NCI-H1092 (cell line): ENCODE measurements around the gene CEP41.
A peak's percentile ranks its signal among the peaks of the same experiment; 100 is the strongest.

Experiments used
- DNase-seq: peaks from one replicate; lab custom pipeline; 2025; lab: John Stamatoyannopoulos, UW

The CEP41 gene

DNA sequence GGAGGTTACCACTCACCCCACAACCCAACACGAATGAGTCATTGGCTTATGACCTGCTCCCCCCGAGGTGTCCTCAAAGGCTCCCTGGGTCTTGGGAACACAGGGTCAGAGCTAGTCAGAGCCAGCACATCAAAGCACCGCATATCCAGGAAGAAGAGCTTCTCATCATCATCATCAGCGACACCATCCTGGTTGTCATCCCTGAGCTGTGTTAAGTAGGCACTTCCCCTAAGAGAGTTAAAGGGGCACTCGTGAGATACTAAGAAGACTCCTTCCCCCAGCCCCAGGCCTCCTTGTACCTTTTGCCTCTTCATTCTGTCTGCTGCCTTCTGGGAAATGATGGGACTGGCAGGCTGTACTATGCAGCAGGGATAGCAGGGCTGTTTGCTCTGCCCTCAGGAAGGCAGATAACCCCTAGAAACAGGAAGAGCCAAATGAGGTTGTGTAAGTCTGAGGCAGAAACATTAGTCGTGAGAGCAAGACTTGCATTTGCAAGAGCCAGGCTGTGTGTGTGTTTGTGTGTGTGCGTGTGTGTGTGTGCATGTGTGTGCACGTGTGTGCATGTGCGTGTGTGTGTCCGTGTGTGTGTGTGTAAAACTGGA, 71.6 kb downstream of the CEP41 start:
- DNase-seq, result no peak

DNA sequence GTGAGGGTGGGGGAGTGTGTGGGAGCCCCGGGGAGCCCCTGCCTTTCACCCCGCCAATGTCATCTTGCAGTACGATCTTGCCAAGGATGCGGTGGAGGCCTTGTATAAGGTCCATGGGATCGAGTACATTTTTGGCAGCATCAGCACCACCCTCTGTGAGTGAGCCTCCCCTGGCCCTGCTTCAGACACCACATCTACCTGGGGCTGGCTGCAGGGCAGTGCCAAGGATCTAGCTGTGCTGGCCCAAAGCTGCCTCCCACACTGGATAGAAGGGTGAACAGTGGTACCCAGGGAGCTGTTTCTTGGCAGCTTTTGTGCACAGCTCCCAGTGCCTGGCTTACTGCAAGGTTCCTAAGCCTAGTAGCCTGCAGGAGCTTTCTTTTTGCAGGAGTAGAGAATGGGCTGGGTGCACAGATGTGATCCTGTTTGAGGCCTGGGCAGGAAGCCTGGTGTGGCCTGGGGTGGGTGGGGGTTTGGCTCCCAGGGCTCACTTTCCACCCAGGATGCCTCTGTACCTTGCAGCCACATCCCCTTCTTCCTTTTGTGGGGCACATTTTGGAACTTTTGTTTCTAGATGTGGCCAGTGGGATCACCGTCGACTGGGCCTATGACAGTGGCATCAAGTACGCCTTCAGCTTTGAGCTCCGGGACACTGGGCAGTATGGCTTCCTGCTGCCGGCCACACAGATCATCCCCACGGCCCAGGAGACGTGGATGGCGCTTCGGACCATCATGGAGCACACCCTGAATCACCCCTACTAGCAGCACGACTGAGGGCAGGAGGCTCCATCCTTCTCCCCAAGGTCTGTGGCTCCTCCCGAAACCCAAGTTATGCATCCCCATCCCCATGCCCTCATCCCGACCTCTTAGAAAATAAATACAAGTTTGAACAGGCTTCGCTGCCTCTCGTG, 72.7 kb downstream of the CEP41 start:
- no peak for DNase-seq

DNA sequence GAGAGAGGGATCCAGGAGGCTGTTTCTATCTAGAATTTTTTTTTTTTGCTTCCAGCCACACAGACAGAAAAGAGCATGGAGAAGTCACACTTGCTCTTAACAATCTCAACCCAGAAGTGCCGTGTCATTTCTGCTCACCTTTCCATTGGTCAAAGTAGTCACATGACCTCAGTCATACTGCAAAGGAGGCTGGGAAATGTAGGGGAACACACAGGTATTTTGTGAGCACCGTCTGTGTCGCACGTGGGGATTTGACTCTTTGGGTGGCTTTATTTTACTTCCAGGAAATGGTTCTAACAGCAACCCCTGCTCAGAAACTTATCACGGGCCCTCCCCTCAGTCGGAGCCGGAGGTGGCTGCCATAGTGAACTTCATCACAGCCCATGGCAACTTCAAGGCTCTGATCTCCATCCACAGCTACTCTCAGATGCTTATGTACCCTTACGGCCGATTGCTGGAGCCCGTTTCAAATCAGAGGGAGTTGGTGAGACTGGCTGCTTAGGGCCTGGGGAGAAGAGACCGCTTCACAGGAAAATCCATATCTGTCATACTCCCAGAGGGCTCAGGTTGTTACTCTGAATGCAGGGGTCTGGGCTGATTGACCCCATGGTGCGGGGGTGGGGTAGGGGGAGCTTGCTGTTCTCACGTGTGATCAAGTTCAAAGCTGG, 73.6 kb downstream of the CEP41 start:
- no peak for DNase-seq

DNA sequence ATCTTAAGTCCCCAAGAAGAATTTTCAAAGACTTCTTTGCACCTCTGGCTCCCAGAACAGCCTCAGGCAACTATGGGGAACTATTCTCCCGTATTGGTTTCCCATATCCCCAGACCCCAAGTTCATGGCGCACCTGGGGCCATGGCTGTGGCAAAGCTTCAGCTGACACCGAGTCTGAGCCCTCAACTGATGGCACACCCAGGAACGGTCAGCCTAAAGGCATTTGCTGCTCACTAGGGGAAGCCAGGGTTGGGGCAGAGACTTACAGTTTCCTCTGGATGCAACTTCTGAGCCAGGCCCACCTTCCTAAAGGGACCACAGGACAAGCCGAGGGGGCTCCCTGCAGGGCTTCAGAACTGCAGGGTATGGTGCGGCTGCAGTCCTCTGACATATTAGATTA, 74.3 kb downstream of the CEP41 start:
- no peak for DNase-seq

DNA sequence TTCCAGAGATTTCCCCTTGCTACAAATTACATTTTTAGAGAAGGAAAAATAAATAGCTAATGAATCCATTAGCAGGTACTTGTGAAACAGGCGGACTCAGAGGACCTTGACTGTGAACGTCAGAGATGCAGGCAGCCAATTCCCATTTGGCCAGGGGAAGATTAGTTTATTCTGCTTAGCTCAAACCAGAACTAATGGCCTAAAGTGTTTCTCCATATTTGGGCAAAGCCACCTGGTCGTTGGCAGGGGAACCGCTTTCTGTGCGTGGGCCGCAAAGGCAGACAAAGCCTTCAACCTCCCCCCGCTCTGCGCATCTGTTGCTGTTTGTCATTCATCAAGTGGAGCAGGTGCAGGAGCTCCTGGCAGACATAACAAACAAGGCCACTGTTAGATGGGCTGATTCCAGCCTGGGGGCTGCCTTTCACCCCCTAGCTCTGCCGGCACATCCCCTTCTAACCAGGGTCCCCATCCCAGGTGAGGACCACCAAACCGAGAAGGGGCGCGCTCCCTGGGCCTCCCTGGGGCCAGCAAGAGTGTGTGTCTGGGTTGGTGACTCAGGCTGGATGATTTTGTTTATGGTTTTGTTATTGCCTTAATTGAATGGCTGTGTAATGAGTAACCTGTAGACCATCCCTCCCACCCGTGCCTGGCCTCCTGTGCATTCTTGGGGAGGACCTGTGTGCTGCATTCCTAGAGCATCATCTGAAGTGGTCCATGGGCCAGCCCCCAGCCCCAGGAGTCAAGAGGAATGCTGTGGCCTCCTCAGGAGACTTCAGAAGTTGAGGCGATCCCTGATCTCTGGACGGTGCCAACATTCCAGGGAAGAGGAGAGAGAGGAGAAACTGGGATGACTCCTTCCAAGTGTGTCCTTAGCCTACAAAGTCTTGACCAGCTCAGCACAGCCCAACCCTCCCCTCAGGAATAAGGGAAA, 75.0 kb downstream of the CEP41 start:
- peak; percentile 100 for DNase-seq

DNA sequence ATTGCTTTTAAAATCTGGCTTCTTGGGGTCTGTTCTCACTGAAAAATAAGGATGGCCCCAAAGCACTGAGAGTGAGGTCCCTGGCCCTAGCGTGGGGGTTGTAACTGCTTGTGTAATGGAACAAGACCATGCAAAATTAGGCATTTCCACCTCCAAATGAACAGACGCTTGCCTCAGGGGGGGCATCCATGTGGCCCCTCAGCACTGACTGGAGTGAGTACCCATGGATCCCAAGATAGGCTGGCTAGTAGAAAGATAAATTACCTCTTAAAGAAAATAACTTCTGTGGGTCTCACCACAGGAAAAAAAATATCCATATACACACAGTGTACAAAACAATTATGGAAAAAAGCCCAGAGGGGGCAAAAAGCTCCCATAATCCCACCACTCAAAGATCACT, 75.7 kb downstream of the CEP41 start:
- DNase-seq, result no peak

DNA sequence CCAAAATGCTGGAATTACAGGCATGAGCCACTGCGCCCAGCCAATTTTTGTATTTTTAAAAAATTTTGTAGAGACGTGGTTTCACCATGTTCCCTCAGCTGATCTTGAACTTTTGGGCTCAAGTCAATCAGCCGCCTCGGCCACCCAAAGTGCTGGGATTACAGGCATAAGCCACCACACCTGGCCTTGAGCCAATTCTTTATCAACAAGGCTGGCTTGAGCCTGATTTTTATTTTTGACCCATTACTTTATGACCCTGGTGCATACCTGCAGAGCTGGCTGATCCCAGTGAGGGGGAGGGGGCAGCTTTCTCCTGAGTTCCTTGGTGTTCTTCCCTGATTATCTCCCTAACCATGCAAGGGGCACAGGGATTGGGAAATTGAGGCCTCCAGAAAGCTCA, 76.4 kb downstream of the CEP41 start:
- no peak for DNase-seq

DNA sequence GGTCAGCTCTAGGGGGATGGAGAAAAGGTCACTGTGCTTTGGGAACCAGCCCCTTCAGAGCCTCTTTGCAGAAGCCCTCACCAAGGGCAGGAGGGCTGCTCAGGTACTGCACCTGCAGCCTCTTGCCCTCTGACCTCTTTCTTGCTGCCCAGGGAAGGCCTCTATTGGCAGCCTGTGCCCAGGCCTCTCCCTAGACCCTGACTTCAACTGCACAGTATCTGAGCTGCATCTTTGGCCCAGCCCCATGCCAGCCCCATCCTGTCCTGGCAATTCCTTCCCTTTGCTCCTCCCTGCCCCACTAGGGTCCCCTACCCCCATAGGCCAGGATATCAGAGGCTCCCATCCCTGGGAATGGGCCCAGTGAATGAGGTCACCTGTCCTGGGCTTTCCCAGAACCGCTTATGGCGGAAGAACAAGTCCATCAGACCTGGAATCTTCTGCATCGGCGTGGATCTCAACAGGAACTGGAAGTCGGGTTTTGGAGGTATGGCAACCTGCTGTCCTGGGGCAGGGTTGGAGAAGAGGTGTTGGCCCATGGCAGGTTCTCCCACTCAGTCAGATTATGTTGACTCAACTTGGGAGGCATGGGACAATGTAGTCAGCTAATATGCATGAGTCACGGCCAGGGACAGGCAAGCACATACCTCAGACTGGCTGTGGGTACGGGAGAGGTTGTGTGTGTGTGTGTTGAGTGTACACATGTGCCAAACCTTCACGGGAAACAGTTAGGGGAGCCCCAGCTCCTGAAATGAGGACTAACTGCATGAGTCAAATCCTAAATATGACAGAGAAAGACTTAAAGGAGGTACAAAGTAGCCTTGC, 77.6 kb downstream of the CEP41 start:
- no peak for DNase-seq

DNA sequence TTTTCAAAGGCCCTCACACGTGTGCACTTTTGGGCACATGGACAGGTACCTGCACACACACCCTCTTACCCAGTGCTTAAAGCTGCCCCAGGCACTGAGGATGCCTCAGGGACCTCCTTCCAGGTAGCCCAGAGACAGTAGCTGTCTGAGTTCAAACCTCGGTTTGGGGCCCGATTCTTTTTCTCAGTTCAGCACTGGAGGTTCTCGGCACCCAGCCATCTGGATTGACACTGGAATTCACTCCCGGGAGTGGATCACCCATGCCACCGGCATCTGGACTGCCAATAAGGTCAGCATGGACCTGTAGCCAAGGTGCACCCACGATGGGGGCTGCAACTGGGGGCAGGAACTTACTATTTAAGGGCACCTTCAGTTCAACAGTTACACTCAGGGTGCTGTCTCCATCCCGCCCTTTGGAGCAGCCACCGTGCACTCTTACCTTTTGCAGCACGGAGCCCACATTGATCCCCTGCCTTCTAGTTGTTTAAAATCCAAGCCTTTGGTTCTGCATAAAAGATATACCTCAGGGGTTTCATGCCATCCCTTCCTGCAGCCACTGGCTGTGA, 78.5 kb downstream of the CEP41 start:
- DNase-seq, result no peak

DNA sequence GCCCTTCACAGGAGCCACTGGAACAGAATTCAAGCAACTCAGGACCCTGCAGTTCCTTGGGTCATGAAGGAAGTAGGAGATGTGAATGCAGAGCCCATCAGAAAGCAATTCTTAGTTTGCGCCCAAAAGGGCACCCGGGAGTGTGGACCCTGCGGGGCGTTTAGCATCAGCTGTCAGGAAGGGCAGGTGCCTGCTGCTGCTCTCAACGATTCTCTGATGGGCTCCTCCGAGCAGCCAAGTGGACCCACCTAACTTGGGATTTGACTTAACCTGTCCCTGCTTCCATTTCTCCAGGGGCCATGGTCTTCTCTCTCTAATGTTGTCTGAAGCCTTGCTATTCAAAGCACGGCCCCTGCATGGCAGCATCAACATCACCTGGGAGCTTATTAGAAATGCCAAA, 79.1 kb downstream of the CEP41 start:
- DNase-seq, result no peak

DNA sequence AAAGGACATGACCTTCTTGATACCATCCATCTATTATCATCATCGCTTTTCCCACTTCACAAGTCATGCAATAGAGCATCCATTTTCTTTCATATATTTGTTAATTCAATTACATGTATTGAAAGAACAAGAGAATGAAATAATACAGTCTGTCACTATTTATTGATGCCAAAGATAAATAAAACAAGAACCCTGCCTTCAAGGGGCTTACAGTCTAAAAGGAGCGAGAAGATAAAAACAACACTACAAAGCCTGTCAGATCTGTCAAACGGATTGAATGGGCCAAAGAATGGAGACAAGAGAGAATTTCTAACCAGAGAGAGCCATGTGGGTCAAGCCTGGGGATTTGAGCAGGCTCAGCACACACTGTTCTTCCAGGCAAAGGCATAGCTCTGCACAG, 80.3 kb downstream of the CEP41 start:
- DNase-seq, result no peak

DNA sequence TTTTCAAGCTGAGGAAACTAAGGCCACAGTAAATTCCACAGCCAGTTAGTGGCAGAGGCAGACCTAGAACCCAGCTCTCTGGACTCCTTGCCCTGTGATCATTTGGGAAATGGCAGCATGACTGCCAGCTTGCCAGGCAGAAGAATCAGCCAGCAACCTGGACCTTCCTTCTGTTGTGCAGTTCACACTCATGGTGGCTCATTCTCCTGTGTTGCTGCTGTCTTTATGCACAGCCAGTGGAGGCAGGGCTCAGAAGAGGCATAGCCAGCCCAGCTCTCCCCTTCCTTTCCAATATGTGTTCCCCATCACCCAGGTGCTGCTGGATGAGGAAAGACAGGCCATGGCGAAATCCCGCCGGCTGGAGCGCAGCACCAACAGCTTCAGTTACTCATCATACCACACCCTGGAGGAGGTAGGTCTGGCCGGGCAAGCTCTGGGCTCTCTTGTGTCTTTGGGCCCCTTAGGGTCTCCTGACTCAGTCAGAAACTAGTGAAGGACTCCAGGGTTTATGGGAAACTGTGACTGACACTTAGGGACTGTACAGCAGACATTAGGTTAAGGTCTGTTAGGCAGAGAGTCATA, 81.4 kb downstream of the CEP41 start:
- no peak for DNase-seq

DNA sequence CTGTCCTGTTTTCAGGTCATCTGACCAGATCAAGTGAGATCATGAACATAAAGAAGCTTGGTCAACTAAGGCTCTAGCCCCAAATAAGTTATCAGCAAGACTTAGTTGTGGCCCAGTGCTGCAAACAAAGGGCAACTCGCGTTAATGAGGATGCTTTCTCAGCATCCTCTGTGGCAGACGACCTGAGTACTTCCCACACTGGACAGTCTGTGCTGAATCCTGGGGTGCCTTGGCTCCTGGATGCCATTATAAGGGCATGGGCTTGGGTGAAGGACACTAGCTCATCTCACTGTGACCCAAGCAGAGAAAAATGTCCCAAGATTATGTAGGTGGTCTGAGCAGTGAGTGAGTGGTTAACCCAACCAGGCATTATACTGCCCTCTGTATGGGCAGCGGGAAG, 82.3 kb downstream of the CEP41 start:
- DNase-seq, result no peak

DNA sequence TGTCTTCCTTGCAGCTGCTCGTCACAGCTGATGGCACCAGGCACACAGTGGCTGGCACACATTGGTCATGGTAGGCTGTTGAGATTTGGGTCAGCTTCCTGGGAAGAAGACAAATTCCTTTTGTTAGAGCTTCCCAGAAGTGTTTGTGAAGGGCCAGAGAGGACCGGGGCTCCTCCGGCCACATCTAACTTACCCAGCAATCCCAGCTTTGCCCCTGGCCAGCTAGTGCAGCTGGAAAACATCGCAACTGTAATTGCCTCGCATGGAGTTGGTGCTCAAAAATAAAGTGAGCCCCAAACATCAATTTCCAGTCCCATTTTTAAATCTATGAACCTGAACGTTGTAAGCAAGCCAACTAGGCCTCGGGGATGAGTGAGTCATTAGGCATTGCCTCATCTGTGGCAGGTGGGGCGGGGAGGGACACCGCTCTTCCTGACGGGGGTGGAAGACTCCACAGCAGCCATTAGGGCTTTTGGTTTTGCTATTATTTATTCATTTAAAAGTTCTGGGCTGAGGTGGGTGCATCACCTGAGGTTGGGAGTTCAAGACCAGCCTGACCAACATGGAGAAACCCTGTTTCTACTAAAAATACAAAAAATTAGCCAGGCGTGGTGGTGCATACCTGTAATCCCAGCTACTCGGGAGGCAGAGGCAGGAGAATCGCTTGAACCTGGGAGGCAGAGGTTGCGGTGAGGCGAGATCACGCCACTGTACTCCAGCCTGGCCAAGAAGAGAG, 83.8 kb downstream of the CEP41 start:
- DNase-seq, result no peak

DNA sequence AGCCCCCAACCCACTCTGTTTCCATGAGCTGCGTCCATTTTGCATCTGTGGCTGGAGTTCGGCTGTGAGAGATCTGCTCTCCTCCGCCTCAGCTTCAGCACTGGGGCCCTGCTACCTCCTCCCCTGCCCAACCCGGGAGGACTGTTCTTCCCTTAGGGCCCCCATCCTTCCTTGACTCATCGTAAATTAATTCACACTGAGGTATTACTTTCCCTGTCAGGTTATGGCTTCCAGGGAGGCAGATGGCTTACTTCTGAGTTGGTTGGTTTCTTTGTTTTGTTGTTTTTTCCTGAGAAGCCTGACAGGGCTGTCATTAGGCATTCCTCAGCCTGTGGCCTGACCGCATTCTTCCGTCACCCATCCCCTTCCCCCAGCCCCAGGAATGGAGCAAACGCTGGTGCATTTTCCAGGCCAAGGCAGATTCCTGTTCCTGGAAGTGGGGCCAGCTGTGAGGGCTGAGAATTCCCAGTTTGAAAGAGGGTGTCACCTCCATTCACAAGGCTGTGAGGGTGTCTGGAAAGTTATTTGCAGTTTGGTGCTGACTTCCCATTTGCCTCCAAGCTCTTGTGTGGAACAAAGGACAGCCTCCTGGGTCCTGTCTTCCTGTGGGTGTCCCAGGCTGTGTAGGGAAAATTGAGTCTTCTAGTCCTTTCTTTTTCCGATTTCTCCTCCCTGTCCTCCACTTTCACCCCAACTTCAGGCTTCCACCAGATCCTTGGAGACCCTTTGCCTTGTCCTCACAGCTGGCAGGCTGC, 84.5 kb downstream of the CEP41 start:
- DNase-seq, result no peak

DNA sequence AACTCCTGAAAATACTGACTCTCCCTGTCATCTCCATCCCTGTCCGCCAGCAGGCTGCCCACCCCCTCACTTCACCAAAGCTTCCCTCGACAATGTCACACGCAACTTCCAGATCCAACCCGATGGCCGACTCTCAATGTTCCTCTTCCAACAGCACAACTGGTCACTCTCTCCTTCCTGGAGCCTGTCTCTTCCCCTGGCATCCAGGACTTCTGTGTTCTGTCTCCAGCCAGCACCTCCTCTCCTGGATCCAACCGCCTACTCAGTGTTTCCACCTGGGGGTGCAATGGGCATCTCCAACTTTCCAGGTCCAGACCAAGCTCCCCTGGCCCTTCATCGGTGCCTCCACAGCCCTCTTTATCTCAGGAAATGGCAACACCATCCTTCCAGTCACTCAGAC, 87.6 kb downstream of the CEP41 start:
- DNase-seq, result no peak

DNA sequence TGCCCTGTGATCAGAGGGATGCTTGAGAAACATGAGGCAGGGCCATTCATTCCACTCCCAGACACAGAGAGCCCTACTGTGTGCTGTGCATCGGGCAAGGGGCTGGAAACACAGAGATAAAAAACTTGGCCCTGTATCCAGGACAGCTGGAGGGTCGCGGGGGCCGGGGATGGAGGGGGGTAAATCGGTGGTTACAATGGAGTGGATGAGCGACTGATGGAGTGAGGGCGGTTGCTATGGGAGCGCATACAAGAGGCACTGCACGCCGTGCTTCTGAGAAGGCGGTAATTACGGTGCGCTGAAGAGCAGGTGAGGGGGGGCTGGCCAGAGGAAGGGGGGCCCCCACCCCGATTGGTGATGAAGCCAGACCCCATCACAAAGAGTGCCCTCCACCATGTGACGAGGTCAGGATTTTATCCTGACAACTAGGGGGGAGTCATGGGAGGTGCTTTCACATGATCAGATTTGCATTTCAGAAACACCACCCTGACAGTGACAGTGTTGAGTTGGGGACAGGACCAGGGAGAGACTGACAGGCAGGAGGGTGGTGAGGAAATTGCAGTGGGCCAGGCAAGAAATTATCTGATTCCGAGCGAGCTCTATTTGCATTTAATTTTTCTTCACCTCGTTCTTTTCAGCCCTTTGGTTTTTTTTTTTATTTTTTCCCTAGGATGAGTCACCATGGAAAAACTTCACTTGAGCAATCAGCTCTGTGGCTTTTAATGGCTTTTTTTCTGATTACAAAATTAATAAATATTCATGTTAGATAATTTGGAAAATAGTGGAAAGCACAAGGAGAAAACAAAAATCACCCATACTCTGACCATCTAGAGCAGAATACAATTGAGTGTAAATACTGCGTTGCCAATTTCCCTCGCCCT, 88.4 kb downstream of the CEP41 start:
- DNase-seq, result peak; percentile 99

DNA sequence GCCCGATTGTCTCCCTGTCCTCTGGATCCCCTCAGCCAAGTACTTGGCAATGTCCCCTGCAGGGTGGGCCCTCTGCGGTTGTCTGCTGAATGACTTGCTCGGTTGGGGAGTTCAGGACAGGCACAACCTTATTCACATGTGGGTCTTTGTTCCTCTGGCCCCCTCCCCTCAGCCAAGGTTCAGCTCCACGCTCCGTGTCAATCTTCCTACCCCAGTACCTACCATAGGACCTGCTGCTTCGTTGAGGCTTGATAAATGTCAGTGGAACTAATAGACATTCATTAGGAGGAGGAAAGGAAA, 89.1 kb downstream of the CEP41 start:
- no peak for DNase-seq
